SIG-M5 (cell line): ENCODE results near the gene SAXO2.
"Not testable (repeated sequence)": the region's sequence is repeated elsewhere in the genome, so short reads cannot be mapped to it uniquely, and the experiment has no call there.

Experiments
- DNase-seq: peaks from one replicate; lab custom pipeline; 2025; lab: John Stamatoyannopoulos, UW

Gene SAXO2, protein sequence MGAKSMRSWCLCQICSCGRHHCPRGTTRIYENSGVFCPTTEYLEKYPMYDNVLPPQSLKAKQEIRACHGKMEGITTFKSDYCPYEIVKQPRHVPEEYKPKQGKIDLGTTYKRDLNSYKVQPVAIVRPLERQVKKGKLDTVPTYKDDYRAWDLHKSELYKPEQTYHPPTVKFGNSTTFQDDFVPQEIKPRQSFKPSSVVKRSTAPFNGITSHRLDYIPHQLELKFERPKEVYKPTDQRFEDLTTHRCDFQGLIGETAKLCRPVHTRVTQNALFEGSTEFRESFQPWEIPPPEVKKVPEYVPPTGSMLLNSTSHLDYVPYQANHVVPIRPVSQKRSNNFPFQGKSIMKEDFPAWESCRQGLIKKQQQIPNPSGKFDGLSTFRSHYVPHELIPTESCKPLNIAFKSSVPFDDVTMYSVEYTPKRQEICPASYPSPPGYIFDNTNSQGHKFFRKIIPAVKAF

DNA sequence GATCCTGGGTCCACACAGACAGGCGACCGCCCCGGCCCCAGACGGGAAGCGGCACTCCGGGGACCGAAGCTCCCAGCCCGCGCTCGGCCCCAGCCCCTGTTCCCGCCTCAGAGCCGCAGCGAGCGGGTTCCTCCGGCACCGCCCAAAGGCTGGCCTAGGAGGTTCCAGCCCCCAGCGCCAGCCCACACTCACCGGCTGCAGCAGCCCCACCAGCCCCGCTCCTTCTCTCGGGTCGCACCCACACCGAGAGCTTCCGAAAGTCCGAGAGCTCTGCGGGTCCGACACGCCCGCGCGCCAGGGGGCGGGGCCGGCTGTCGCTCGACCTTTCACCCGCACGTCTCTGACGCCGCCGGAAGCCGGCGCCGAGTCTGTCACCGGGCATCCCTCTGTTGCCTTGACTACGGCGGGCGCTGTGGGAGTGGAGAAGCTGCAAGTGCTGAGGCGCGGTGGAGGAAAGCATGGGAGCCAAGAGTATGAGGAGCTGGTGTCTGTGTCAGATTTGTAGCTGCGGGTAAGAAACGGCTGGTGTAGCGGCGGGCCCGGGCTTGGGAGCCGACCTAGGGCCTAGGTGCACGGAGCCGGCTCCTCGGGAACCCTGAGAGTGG is at the start of gene SAXO2, which contains the start of gene EFL1:
Gene SAXO2, plus strand, starts transcription at position 397 of the 605 bp plus-strand sequence. Its CDS starts 62 bp downstream, at position 459.
Gene EFL1, minus strand, starts transcription at position 313 of the 605 bp plus-strand sequence. CDS start 956 bp downstream, outside the sequence.
- DNase-seq = peak; percentile 48

DNA sequence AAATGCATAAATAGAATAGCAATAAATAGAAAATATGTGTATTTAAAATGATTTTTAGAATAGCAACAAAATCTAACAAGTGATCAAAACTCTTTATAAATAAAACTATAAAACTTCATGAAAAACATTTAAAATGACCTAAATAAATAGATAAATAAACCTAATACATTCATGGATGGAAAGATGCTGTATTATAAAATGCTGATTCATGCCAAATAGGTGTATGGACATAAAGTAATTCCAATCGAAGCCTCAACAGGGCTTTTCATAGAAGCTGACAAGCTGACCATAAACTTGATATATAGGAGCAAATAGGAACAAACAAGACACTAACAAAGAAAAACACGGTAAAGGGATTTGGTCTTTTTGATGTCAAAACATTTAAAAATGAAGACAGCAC is 46.5 kb upstream of the SAXO2 start:
- not testable (repeated sequence) for DNase-seq

DNA sequence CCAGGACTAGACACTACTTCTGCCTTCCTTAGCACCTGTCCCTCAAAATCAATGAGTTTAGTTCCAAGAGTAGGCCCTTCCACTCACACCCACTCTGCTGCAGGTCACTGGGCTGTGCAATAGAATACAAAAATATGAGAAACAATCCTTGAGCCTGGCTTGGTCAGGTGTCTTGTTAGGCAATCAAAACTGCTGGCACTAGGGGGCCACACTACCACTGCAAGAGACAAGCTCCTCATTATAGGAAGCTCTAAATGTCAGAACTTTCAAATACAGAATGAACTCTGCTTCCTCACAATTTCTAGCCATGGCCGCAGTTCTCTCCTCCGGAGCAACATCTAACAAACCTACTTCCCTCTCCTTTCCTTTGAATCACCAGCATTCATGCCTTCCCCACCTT is 41.1 kb upstream of the SAXO2 start:
- DNase-seq = not testable (repeated sequence)

DNA sequence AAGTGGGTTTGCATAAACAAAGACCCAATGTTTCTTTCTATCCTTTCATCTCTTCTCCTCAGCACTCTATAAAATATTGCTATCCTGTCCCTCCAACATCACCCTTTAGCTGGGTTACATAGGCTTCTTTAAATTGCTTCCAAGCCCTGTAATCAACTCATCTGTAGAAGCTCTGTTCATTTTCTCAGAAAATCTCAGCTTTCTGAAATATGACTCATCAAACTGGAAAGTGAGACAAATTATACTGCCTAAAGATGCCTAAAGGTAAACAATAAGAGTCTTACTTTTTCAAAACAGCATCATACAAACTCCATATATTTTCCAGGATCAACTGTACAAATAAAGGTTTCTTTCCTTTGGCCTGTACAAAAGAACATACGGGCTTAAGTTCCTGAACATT is 33.9 kb upstream of the SAXO2 start:
- no peak for DNase-seq

GRCh38 chr15:82231233-82231632 is 31.4 kb upstream of the SAXO2 start:
- DNase-seq = no peak

- DNase-seq = no peak
Observed at GRCh38 chr15:82231842-82232241, 30.8 kb upstream of the SAXO2 start.

GRCh38 chr15:82237944-82238534 is 24.6 kb upstream of the SAXO2 start:
- not testable (repeated sequence) for DNase-seq

DNA sequence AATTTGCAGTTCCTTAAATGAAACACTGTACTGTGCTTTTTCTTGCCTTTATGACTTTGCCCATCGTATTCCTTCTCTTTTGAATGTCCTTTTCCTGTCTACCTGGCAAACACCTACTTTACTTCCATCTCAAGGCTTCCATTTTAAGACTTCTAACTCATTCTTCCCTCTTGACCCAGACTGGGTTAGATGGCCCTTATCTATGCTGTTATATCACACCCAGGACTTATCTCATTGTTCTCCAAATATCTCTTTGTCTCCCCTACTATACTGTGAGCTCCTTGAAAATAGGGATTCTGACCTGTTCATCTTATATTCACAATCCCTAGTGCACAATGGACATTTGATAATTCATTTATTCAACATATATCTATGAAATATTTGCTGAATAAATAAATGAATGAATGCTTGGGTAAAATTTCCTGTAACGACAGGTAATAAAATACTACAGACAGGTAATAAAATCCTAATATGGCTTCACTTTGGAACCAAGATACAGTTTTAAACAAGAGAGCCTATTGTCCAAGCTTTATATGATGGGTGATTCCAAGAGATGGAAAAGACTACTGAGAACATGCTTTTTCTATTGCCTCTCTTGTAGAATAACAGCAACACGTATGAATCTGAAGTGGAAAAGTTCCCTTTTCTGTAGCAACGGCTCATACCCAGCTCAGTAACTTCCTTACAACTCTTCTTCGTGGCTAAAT is 22.8 kb upstream of the SAXO2 start:
- DNase-seq = no peak

GRCh38 chr15:82241836-82242499 is 20.6 kb upstream of the SAXO2 start:
- not testable (repeated sequence) for DNase-seq

DNA sequence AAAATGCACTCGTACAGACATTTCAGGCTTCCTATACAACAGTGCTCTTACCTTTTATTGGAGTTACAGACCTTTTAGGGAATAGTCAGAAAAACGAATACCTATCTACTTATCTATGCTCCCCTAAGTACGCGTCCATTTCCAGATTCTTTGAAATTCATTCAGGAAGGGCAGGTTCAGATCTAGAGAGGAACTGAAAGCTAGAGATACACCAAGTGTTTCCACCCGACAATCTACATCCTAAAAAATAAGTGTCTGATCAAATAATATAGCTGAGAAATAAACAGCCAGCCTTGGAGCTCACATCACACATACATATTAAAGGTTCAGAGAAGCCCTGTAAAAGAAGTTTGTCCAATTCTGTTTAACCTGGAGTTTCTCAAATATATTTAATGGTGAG is 19.0 kb upstream of the SAXO2 start:
- not testable (repeated sequence) for DNase-seq

- DNase-seq = not testable (repeated sequence)
Observed at GRCh38 chr15:82245956-82246355, 16.7 kb upstream of the SAXO2 start.

- DNase-seq = not testable (repeated sequence)
Observed at GRCh38 chr15:82248261-82248660, 14.4 kb upstream of the SAXO2 start.

- DNase-seq = not testable (repeated sequence)
Observed at GRCh38 chr15:82261566-82262421, 824 bp upstream of the SAXO2 start.

DNA sequence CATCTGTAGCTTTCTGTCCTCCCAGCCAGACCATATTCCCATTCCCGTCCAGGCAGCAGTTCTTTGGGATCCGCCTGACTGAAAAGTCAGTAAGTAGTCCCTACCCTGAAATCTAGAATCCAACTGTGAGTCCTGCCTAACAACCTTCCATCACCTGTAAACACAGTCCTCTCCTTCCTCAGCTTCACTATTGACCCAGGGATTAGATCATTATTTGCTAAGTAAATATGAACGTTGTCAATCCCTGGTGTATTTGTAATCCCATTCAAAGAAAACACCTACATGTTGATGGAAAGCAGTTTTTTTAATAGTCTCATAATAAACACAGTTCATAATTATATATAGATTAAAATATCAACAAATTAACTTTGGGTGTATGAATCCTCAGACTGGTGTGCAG is 732 bp downstream of the SAXO2 start:
- no peak for DNase-seq

- DNase-seq = not testable (repeated sequence)
Observed at GRCh38 chr15:82267137-82267536, 4.5 kb downstream of the SAXO2 start.

DNA sequence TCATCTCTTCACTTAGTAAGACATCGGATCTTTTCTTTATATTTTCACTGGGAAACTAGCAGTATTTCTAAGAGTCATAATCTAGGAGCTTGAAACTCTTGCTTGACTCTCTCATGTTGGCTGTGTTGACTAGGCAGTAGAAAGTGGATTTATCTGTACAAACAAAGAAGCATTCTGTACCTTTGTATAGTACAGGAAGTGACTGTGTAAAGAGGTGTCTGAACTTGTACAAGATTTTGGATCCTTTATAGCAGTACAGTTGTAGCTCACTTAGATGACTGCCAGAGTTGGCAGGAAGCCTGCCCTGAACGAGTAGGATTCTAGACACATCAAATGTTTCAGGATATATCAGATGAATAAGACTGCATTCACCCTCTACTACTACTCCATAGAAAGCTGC is 5.8 kb downstream of the SAXO2 start:
- DNase-seq = not testable (repeated sequence)

DNA sequence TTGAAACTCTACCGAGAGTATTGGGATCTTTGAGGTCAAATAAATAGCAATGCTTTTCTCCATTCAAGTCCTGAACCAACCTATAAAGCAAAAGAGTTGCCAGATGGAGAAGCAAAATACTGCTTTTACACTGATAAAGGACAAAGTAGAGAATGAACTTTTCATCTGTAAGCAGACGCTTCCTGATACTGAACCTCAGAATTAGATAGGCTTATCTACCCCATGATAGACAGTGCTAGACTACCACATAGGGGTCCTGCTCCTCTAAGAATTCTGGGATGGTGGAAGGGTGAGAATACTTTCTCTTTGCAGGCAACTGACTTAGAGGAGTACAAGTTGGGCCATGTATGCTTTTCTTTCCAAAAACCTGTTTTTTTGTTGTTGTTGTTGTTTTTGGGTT is 9.5 kb downstream of the SAXO2 start:
- DNase-seq = no peak

DNA sequence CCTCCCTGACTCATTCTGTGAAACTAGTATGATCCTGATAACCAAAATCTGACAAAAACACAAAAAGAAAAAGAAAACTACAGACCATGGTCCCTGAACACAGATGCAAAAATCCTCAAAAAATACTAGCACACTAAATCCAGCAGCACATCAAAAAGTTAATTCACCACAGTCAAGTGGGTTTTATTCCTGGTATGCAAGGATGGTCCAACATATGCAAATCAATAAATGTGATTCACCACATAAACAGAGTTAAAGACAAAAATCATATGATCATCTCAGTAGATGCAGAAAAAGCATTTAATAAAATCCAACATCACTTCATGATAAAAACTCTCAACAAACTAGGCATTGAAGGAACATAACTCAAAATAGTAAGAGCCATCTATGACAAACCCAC is 12.8 kb downstream of the SAXO2 start:
- no peak for DNase-seq

GRCh38 chr15:82281276-82281675 is 18.7 kb downstream of the SAXO2 start:
- not testable (repeated sequence) for DNase-seq

DNA sequence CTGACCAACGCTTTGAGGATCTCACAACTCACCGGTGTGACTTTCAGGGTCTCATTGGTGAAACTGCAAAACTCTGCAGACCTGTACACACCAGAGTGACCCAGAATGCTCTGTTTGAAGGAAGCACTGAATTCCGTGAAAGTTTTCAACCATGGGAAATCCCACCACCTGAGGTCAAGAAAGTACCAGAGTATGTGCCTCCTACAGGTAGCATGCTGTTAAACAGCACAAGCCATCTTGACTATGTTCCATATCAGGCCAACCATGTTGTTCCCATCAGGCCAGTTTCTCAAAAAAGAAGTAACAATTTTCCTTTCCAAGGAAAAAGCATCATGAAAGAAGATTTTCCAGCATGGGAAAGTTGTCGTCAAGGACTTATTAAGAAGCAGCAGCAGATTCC is 19.8 kb downstream of the SAXO2 start:
- DNase-seq = not testable (repeated sequence)

DNA sequence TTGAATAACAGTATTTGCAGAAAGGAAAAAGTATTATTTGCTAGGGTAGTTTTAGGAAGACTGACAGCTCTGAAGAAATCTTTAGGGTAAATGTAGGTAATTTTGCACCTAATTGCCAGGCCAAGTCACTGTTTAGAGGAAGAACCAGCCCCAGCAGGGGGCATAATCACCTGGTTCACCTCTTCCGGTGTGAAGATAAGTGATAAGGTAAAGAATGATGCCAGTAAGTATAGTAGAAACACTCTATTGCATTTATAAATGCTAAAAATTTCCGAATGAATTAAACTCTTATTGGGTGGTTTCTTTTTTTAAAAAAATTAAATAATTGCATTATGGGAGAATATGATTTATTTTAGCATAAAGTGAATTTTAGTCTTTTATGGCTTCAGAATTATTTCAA is 21.8 kb downstream of the SAXO2 start:
- DNase-seq = not testable (repeated sequence)
